ENCODE data around the gene SRCAP. TPM values are rescaled to one million over a fixed set of nuclear protein-coding genes. Genes with fewer than 3 reads are reported as not detected.

The SRCAP gene
- total and polyA plus RNA-seq, 2 of the 8 experiments (the other 6 are each of a cell fraction or from before 2014, with no cell fraction given) = 5.5 to 54.3 TPM

- H3K4me1 ChIP-seq (replicated peaks in 1 of 4; ENCODE audit: control insufficient read depth in 3 of 4, insufficient read depth in 4 of 4, low read length in 3 of 4) = peaks cover 0 to 3% (median 3%) of the 10 kb centered on the region in 4 experiments; a peak in 4 of 7 replicates
- CTCF ChIA-PET (ENCODE audit: partially characterized antibody) = interaction anchor here (0.7 to 2.5 kb wide), 7 partner anchors 10 to 249 kb away, joined by 3 to 15 read pairs (median 3); partner anchors contain the start of gene DCTPP1
- no peaks in the 10 kb centered on the region for H3K79me2 ChIP-seq (ENCODE audit: control insufficient read depth in 1 of 2, insufficient read depth in 2 of 2, low read length in 2 of 2)
- no peak overlapping the region for H2BK5ac ChIP-seq (ENCODE audit: low read depth, low read length)
- no peaks in the 10 kb centered on the region for H3K36me3 ChIP-seq (ENCODE audit: control insufficient read depth in 2 of 4, insufficient read depth in 4 of 4, low read length in 3 of 4)
- peaks cover 74 to 95% (median 94%) of the 10 kb centered on the region in 4 experiments for H3K27me3 ChIP-seq (replicated peaks in 1 of 4; ENCODE audit: control insufficient read depth in 3 of 4, extremely low read depth in 1 of 4, insufficient read depth in 3 of 4, low read length in 3 of 4)
- no peak for FAIRE-seq
- H3K23ac ChIP-seq (ENCODE audit: insufficient read length) = no peak overlapping the region
- no peak overlapping the region for H3K4me3 ChIP-seq (ENCODE audit: extremely low read depth in 1 of 4, insufficient read depth in 2 of 4, low read depth in 3 of 4, low read length in 4 of 4)
- H3K4me2 ChIP-seq (ENCODE audit: insufficient read depth in 1 of 2, low read depth in 2 of 2, low read length in 2 of 2) = no peak overlapping the region
- H3K9ac ChIP-seq (replicated peaks in 1 of 4; ENCODE audit: extremely low read depth in 1 of 4, low read depth in 3 of 4, low read length in 3 of 4) = no peak overlapping the region
- H3K79me1 ChIP-seq (ENCODE audit: low read depth, low read length) = no peaks in the 10 kb centered on the region
- peaks cover 11 to 27% of the 10 kb centered on the region in 2 experiments for H4K20me1 ChIP-seq (replicated peaks in 1 of 2; ENCODE audit: control insufficient read depth in 1 of 2, insufficient read depth in 2 of 2, low read length in 2 of 2)
- H2BK20ac ChIP-seq (ENCODE audit: low read length) = no peak overlapping the region
- no peak overlapping the region for H2AFZ ChIP-seq (ENCODE audit: low read length)
- no peak overlapping the region for H2BK15ac ChIP-seq (ENCODE audit: low read length)
- no peak overlapping the region for H2BK12ac ChIP-seq (ENCODE audit: low read depth, low read length)
- no peak overlapping the region for H4K5ac ChIP-seq (ENCODE audit: insufficient read length, low read depth, low read length)
- H3K14ac ChIP-seq (ENCODE audit: insufficient read length) = no peak overlapping the region
- H3K27ac ChIP-seq (ENCODE audit: low read depth, low read length) = no peak overlapping the region
- no peak overlapping the region for H2AK5ac ChIP-seq (ENCODE audit: low read depth, low read length)
- H3K56ac ChIP-seq (replicated peaks; ENCODE audit: insufficient read length, low read depth, low read length) = no peak overlapping the region
- H4K91ac ChIP-seq (replicated peaks; ENCODE audit: insufficient read length, low read length) = no peak overlapping the region
- H3K9me3 ChIP-seq (ENCODE audit: insufficient read depth in 2 of 2, low read depth in 1 of 2, low read length in 1 of 2) = no peaks in the 10 kb centered on the region; a peak in 1 of 4 replicates
- DNase-seq (ENCODE audit: low read depth in 1 of 2, low spot score in 2 of 2) = no peak
- no peak overlapping the region for H2BK120ac ChIP-seq (replicated peaks; ENCODE audit: low read depth, low read length)
- no peak overlapping the region for H3K4ac ChIP-seq (replicated peaks; ENCODE audit: insufficient read length, low read depth, low read length)
- H3K23me2 ChIP-seq (ENCODE audit: low read depth, low read length) = no peaks in the 10 kb centered on the region; the same call in 1 of the 2 replicates
- WGBS, 2 experiments (ENCODE audit: extremely low coverage in 1 of 2, insufficient coverage in 1 of 2, insufficient read length in 1 of 2, insufficient replicate concordance in 2 of 2, low coverage in 1 of 2, low lambda C conversion rate in 2 of 2, missing lambda C conversion rate in 1 of 2) = 56% methylated on average over 3 of the region's 3 CpGs; no CpG with 5 or more reads in 1 of the 2 experiments
- H3K18ac ChIP-seq (ENCODE audit: extremely low read depth, low read length) = no peak overlapping the region
- POLR2A ChIA-PET (ENCODE audit: partially characterized antibody) = interaction anchor here (0.7 to 2.4 kb wide), 15 partner anchors 8 to 264 kb away, joined by 3 to 16 read pairs (median 4); partner anchors contain the start of genes FBRS, PHKG2 and SRCAP
- H4K8ac ChIP-seq (ENCODE audit: extremely low read depth, insufficient read depth, low read length) = no peak overlapping the region
- no peak for TF ChIP-seq TAF1 (IDR thresholded peaks at IDR 0.05; ENCODE audit: low read depth, low read length)
- no peak for TF ChIP-seq CTBP2 (IDR thresholded peaks at IDR 0.05; ENCODE audit: borderline replicate concordance, insufficient read depth, insufficient read length, low read length)
- no peak for TF ChIP-seq ATF2 (IDR thresholded peaks at IDR 0.05; ENCODE audit: low read length)
- TF ChIP-seq HDAC2 (IDR thresholded peaks at IDR 0.05; ENCODE audit: borderline replicate concordance in 1 of 2, low read depth in 2 of 2, low read length in 2 of 2) = no peak
- no peak for TF ChIP-seq BACH1 (IDR thresholded peaks at IDR 0.05; ENCODE audit: low read length)
- TF ChIP-seq JUN (IDR thresholded peaks at IDR 0.05; ENCODE audit: low read depth, low read length) = no peak
- no peak for TF ChIP-seq CTCF (IDR thresholded peaks at IDR 0.05; ENCODE audit: control extremely low read depth in 1 of 3, insufficient read depth in 1 of 3, low read depth in 1 of 3, low read length in 3 of 3)
- TF ChIP-seq ATF3 (IDR thresholded peaks at IDR 0.05; ENCODE audit: insufficient read depth, low read depth, low read length) = no peak
Measured at GRCh38 chr16:30678586-30678970, 20.4 kb upstream of the SRCAP start.

All from H1 (cell line).